Gastrocnemius medialis (tissue), 4 donors: ENCODE results near the gene DUSP15. TPM values are rescaled to one million over a fixed set of nuclear protein-coding genes. Genes with fewer than 3 reads are reported as not detected.

ENCODE experiments used
- ATAC-seq, 2 donors: fragments of 150-250 bp; one replicate each; pipeline ENCODE4 v1.9.1; 2016
- DNase-seq, 2 donors: peaks; one replicate each; pipeline ENCODE4 v3.0.0-alpha.2; 2019
- H3K27ac ChIP-seq, 4 donors: fragments of 200-600 bp; sonication (generic); 1 replicate in 1 of 4; 2 replicates in 3 of 4; pipeline ENCODE4 v1.5.1; 2016 to 2018; ENCODE audit warnings: mild to moderate bottlenecking in 2 of 4, moderate library complexity in 1 of 4
- H3K27me3 ChIP-seq, 3 donors: fragments of 200-600 bp; sonication (generic) in 2 of 3; 1 replicate in 1 of 3; 2 replicates in 2 of 3; pipeline versions ENCODE4 v1.5.1 to v1.6.0; 2016 to 2019; ENCODE audit warnings: mild to moderate bottlenecking in 1 of 3, moderate library complexity in 1 of 3
- H3K36me3 ChIP-seq, 2 donors: fragments of 200-600 bp; sonication (generic) in 1 of 2; one replicate each; pipeline ENCODE4 v1.5.1; 2017 to 2018
- H3K4me1 ChIP-seq, 2 donors: fragments of 200-600 bp; sonication (generic) in 1 of 2; one replicate each; pipeline ENCODE4 v1.5.1; 2016 to 2017; ENCODE audit warnings: mild to moderate bottlenecking in 2 of 2
- H3K4me3 ChIP-seq, 4 donors: fragments of 200-600 bp; sonication (generic) in 3 of 4; 1 replicate in 1 of 4; 2 replicates in 3 of 4; pipeline ENCODE4 v1.5.1; 2016 to 2019; ENCODE audit warnings: mild to moderate bottlenecking in 2 of 4
- H3K9me3 ChIP-seq, 3 donors: fragments of 200-600 bp; sonication (generic) in 2 of 3; 1 replicate in 1 of 3; 2 replicates in 2 of 3; pipeline ENCODE4 v1.5.1; 2016 to 2019
- POLR2A ChIP-seq, 2 donors: fragments of 450-650 bp; IDR thresholded peaks; one replicate each; pipeline ENCODE4 v1.6.1; 2017; ENCODE audit warnings: antibody characterized with exemption in 2 of 2, mild to moderate bottlenecking in 2 of 2, moderate library complexity in 2 of 2
- in situ Hi-C, 4 donors: fragments of 200-750 bp; cut with MboI; loops; one replicate each; pipeline versions ENCODE4 v1.15.0 to v1.8.0; 2017; ENCODE audit warnings: low sequenced_read_pairs in 4 of 4
- intact Hi-C: fragments of 100-400 bp; cut with DNase I; formaldehyde crosslinking; loops from one replicate; pipeline ENCODE4 v1.15.1; 2023; ENCODE audit warnings: low total_unique reads
- total RNA-seq, 4 donors: library from RNA; depleted of rRNA; stranded (reverse); fragments of >200 nt; gene quantifications; one replicate each; pipeline versions ENCODE4 v1.1.0 to v1.2.3, GENCODE V29; 2016
- TF ChIP-seq, protein P1 (sequence below), 5 experiments: fragments of 450-650 bp in 3 of 5; fragments of 200-600 bp in 2 of 5; sonication (generic) in 2 of 5; IDR thresholded peaks in 4 of 5; conservative IDR thresholded peaks in 1 of 5; 1 replicate in 4 of 5; 2 replicates in 1 of 5; pipeline ENCODE4 v1.5.1; 2016 to 2019; ENCODE audit warnings: antibody characterized with exemption in 5 of 5, mild to moderate bottlenecking in 3 of 5, moderate library complexity in 3 of 5

The DUSP15 gene
- total RNA-seq, 4 donors from 2014 or later, result 1.1 TPM; not detected in 3

DNA sequence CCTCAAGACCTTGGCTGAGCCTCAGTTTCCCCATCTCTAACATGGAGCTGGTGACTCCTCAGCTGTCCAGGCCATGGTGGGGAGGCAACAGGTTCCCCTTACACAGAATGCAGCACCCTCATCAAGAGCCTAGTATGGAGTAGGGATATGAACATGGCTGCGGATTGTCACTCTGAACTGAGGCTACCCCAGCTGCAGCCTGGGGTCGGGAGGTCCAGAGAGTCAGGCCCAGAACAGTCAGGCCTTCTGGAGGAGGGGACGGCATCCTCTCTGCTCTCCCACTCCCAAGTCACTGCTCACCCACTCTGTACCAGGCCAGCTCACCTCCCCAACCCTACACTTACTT is 23.6 kb downstream of the DUSP15 start:
- intact Hi-C loops (loop anchor here (1.0 kb wide), 1 partner anchor 23 kb away; no protein-coding TSS in a partner anchor), in situ Hi-C loops (loop anchor here in 1 of 4 donors (25.0 kb wide), 1 partner anchor 109 kb away; the partner anchor contains the start of gene TPX2)
- TF ChIP-seq POLR2A (IDR thresholded peaks at IDR 0.05), result no peak
- TF ChIP-seq, protein P1, sequence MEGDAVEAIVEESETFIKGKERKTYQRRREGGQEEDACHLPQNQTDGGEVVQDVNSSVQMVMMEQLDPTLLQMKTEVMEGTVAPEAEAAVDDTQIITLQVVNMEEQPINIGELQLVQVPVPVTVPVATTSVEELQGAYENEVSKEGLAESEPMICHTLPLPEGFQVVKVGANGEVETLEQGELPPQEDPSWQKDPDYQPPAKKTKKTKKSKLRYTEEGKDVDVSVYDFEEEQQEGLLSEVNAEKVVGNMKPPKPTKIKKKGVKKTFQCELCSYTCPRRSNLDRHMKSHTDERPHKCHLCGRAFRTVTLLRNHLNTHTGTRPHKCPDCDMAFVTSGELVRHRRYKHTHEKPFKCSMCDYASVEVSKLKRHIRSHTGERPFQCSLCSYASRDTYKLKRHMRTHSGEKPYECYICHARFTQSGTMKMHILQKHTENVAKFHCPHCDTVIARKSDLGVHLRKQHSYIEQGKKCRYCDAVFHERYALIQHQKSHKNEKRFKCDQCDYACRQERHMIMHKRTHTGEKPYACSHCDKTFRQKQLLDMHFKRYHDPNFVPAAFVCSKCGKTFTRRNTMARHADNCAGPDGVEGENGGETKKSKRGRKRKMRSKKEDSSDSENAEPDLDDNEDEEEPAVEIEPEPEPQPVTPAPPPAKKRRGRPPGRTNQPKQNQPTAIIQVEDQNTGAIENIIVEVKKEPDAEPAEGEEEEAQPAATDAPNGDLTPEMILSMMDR (IDR thresholded peaks at IDR 0.05 in 4 of 5, conservative IDR thresholded peaks at IDR 0.05 in 1 of 5), result peak in 2 of 5 experiments; percentile 7 to 18
- Histone ChIP-seq H3K27me3 (peaks cover 0 to 6% (median 4%) of the 10 kb centered on the region in 3 donors), H3K4me1 (peaks cover 0 to 11% of the 10 kb centered on the region in 2 donors), H3K9me3 (no peaks in the 10 kb centered on the region), H3K4me3 (no peak overlapping the region), H3K27ac (no peak overlapping the region), H3K36me3 (no peaks in the 10 kb centered on the region)
- DNase-seq (no peak), ATAC-seq (no peak)

DNA sequence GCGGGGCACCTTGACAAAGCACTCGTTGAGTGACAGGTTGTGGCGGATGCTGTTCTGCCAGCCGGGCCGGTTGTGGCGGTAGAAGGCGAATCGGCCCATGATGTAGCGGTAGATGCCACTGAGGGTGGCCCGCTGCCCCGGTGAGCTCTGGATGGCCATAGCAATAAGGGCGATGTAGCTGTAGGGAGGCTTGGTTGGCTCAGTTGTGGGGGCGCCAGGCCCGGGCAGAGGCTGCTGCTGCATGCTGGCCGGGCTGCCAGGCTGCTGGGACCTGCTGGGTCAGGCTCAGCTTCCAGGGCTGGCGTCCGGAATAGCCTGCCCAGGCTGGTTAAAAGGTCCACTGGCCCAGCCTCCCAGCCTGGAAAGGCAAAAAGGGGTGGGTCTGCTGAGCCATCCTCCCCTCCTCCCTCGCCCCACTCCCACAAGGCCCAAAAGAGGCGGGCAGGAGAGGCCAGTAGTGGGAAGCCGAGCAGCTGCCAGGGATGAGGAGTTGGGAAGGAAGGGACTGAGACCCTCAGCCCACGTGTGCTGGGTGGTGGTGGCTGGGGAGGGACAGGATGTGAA is 24.9 kb downstream of the DUSP15 start, which contains the start of gene FOXS1:
Gene FOXS1 (minus strand): TSS at position 305 of the 564 bp plus-strand sequence. CDS start 62 bp downstream, at position 243.
- in situ Hi-C loops, result loop anchor here in 1 of 4 donors (25.0 kb wide), 1 partner anchor 108 kb away; the partner anchor contains the start of gene TPX2
- Histone ChIP-seq H3K4me1 (peaks cover 0 to 11% of the 10 kb centered on the region in 2 donors), H3K36me3 (no peaks in the 10 kb centered on the region), H3K27me3 (peaks cover 0 to 5% (median 4%) of the 10 kb centered on the region in 3 donors), H3K27ac (peak within 1 kb of the TSS; percentile 45 to 53 (median 50)), H3K4me3 (peak within 1 kb of the TSS in 3 of 4 donors; percentile 33 to 41 (median 38)), H3K9me3 (no peaks in the 10 kb centered on the region)
- no peak for DNase-seq
- ATAC-seq, result peak in 1 of 2 donors; percentile 7
- peak in 1 of 2 donors; percentile 17 for TF ChIP-seq POLR2A (IDR thresholded peaks at IDR 0.05)
- TF ChIP-seq, protein P1 (IDR thresholded peaks at IDR 0.05 in 4 of 5, conservative IDR thresholded peaks at IDR 0.05 in 1 of 5), result no peak
- intact Hi-C loops, result no loop called here

DNA sequence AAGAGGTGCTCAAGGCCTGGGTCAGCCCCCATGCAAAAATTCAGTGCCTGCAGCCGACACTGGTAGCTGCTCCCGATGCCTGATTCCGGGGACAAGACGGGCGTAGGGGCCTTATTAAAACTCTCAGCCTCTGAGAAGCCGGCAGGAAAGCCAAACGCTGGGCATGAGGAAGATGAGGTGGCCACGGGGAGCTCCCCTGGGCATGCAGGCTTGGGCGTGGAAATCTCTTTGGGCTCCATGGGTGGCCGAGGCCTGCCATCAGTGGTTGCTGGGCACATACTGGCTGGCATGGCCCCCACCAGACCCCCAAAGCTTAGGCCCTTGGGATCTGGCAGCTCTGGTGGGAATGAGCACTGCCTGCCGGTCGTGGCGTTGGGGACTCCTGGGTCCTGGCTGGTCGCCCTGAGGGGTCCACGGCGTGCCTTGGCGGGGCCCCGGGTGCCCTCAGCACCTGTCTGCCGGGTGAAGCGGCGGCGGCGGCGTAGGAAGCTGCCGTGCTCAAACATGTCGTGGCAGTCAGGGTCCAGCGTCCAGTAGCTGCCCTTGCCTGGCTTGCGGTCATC is 25.5 kb downstream of the DUSP15 start:
- peaks cover 0 to 4% (median 0%) of the 10 kb centered on the region in 3 donors for H3K27me3 ChIP-seq
- intact Hi-C loops, result no loop called here
- H3K4me3 ChIP-seq, result peak overlapping the region in 3 of 4 donors; percentile 33 to 41 (median 38)
- DNase-seq (no peak), ATAC-seq (no peak)
- TF ChIP-seq, protein P1 (IDR thresholded peaks at IDR 0.05 in 4 of 5, conservative IDR thresholded peaks at IDR 0.05 in 1 of 5), result no peak
- no peak for TF ChIP-seq POLR2A (IDR thresholded peaks at IDR 0.05)
- H3K4me1 ChIP-seq, result peaks cover 0 to 11% of the 10 kb centered on the region in 2 donors
- no peaks in the 10 kb centered on the region for H3K9me3 ChIP-seq
- H3K36me3 ChIP-seq, result no peaks in the 10 kb centered on the region
- in situ Hi-C loops, result loop anchor here in 1 of 4 donors (25.0 kb wide), 1 partner anchor 108 kb away; the partner anchor contains the start of gene TPX2
- H3K27ac ChIP-seq, result peak overlapping the region; percentile 45 to 53 (median 50)

DNA sequence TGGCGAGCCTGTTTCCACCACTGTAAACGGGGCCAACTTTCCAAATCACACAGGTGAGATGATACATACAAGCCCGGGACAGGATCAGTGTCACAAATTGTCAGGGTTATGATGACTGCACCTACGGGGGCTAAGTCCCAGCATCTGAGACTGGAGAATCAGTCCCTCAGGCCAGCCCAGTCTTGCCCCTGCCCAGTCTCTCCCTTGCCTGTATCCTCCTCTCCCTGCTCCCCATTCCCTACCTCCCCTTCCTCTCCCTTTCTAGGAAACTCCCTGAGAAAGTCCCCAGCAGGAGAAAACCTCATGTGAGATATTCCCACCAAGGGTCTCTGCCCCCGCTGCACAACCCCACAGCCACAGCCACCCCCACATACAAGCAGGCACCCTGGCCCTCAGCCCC is 26.4 kb downstream of the DUSP15 start:
- Histone ChIP-seq H3K4me1 (peaks cover 0 to 11% of the 10 kb centered on the region in 2 donors), H3K36me3 (no peaks in the 10 kb centered on the region), H3K27ac (peak overlapping the region; percentile 22 to 48 (median 34)), H3K4me3 (peak overlapping the region in 1 of 4 donors; percentile 41), H3K9me3 (no peaks in the 10 kb centered on the region), H3K27me3 (no peaks in the 10 kb centered on the region)
- intact Hi-C loops (no loop called here), in situ Hi-C loops (loop anchor here in 1 of 4 donors (25.0 kb wide), 1 partner anchor 107 kb away; the partner anchor contains the start of gene TPX2)
- no peak for ATAC-seq
- TF ChIP-seq POLR2A (IDR thresholded peaks at IDR 0.05), result no peak
- TF ChIP-seq, protein P1 (IDR thresholded peaks at IDR 0.05 in 4 of 5, conservative IDR thresholded peaks at IDR 0.05 in 1 of 5), result no peak
- no peak for DNase-seq
